Gastrocnemius medialis (tissue), 4 donors: Measurements from ENCODE around the gene SH2D3A. TPM values are rescaled to one million over a fixed set of nuclear protein-coding genes. Genes with fewer than 3 reads are reported as not detected.

ENCODE experiments used
- ATAC-seq, 2 donors: fragments of 150-250 bp; one replicate each; pipeline ENCODE4 v1.9.1; 2016
- DNase-seq, 2 donors: peaks; one replicate each; pipeline ENCODE4 v3.0.0-alpha.2; 2019
- H3K27ac ChIP-seq, 4 donors: fragments of 200-600 bp; sonication (generic); 1 replicate in 1 of 4; 2 replicates in 3 of 4; pipeline ENCODE4 v1.5.1; 2016 to 2018; ENCODE audit warnings: mild to moderate bottlenecking in 2 of 4, moderate library complexity in 1 of 4
- H3K27me3 ChIP-seq, 3 donors: fragments of 200-600 bp; sonication (generic) in 2 of 3; 1 replicate in 1 of 3; 2 replicates in 2 of 3; pipeline versions ENCODE4 v1.5.1 to v1.6.0; 2016 to 2019; ENCODE audit warnings: mild to moderate bottlenecking in 1 of 3, moderate library complexity in 1 of 3
- H3K36me3 ChIP-seq, 2 donors: fragments of 200-600 bp; sonication (generic) in 1 of 2; one replicate each; pipeline ENCODE4 v1.5.1; 2017 to 2018
- H3K4me1 ChIP-seq, 2 donors: fragments of 200-600 bp; sonication (generic) in 1 of 2; one replicate each; pipeline ENCODE4 v1.5.1; 2016 to 2017; ENCODE audit warnings: mild to moderate bottlenecking in 2 of 2
- H3K4me3 ChIP-seq, 4 donors: fragments of 200-600 bp; sonication (generic) in 3 of 4; 1 replicate in 1 of 4; 2 replicates in 3 of 4; pipeline ENCODE4 v1.5.1; 2016 to 2019; ENCODE audit warnings: mild to moderate bottlenecking in 2 of 4
- H3K9me3 ChIP-seq, 3 donors: fragments of 200-600 bp; sonication (generic) in 2 of 3; 1 replicate in 1 of 3; 2 replicates in 2 of 3; pipeline ENCODE4 v1.5.1; 2016 to 2019
- CTCF ChIP-seq, 5 experiments: fragments of 450-650 bp in 3 of 5; fragments of 200-600 bp in 2 of 5; sonication (generic) in 2 of 5; IDR thresholded peaks in 4 of 5; conservative IDR thresholded peaks in 1 of 5; 1 replicate in 4 of 5; 2 replicates in 1 of 5; pipeline ENCODE4 v1.5.1; 2016 to 2019; ENCODE audit warnings: antibody characterized with exemption in 5 of 5, mild to moderate bottlenecking in 3 of 5, moderate library complexity in 3 of 5
- POLR2A ChIP-seq, 2 donors: fragments of 450-650 bp; IDR thresholded peaks; one replicate each; pipeline ENCODE4 v1.6.1; 2017; ENCODE audit warnings: antibody characterized with exemption in 2 of 2, mild to moderate bottlenecking in 2 of 2, moderate library complexity in 2 of 2
- in situ Hi-C, 4 donors: fragments of 200-750 bp; cut with MboI; loops; one replicate each; pipeline versions ENCODE4 v1.15.0 to v1.8.0; 2017; ENCODE audit warnings: low sequenced_read_pairs in 4 of 4
- intact Hi-C: fragments of 100-400 bp; cut with DNase I; formaldehyde crosslinking; loops from one replicate; pipeline ENCODE4 v1.15.1; 2023; ENCODE audit warnings: low total_unique reads
- total RNA-seq, 4 donors: library from RNA; depleted of rRNA; stranded (reverse); fragments of >200 nt; gene quantifications; one replicate each; pipeline versions ENCODE4 v1.1.0 to v1.2.3, GENCODE V29; 2016

The SH2D3A gene
- total RNA-seq, 4 donors from 2014 or later: not detected

GRCh38 chr19:6811378-6811777 lies 44.1 kb upstream of the SH2D3A start:
- no peak for ATAC-seq
- DNase-seq: no peak
- H3K36me3 ChIP-seq: no peaks in the 10 kb centered on the region
- no peak overlapping the region for H3K27ac ChIP-seq
- H3K9me3 ChIP-seq: no peaks in the 10 kb centered on the region
- H3K4me3 ChIP-seq: no peak overlapping the region
- intact Hi-C loops (no loop called here), in situ Hi-C loops (no loop called here)
- H3K27me3 ChIP-seq: no peaks in the 10 kb centered on the region
- no peaks in the 10 kb centered on the region for H3K4me1 ChIP-seq
- TF ChIP-seq POLR2A (IDR thresholded peaks at IDR 0.05) (no peak), CTCF (IDR thresholded peaks at IDR 0.05 in 4 of 5, conservative IDR thresholded peaks at IDR 0.05 in 1 of 5) (no peak)

GRCh38 chr19:6809262-6809661 lies 42.0 kb upstream of the SH2D3A start:
- intact Hi-C loops: no loop called here
- Histone ChIP-seq H3K4me1 (no peaks in the 10 kb centered on the region), H3K27me3 (no peaks in the 10 kb centered on the region), H3K4me3 (no peak overlapping the region), H3K9me3 (no peaks in the 10 kb centered on the region), H3K27ac (no peak overlapping the region), H3K36me3 (no peaks in the 10 kb centered on the region)
- DNase-seq (no peak), ATAC-seq (no peak)
- in situ Hi-C loops: no loop called here
- no peak for TF ChIP-seq POLR2A (IDR thresholded peaks at IDR 0.05)
- no peak for TF ChIP-seq CTCF (IDR thresholded peaks at IDR 0.05 in 4 of 5, conservative IDR thresholded peaks at IDR 0.05 in 1 of 5)

GRCh38 chr19:6808494-6808893 lies 41.3 kb upstream of the SH2D3A start:
- DNase-seq (no peak), ATAC-seq (no peak)
- Histone ChIP-seq H3K27ac (no peak overlapping the region), H3K9me3 (no peaks in the 10 kb centered on the region), H3K36me3 (no peaks in the 10 kb centered on the region), H3K4me1 (no peaks in the 10 kb centered on the region), H3K4me3 (no peak overlapping the region), H3K27me3 (no peaks in the 10 kb centered on the region)
- in situ Hi-C loops (no loop called here), intact Hi-C loops (no loop called here)
- TF ChIP-seq CTCF (IDR thresholded peaks at IDR 0.05 in 4 of 5, conservative IDR thresholded peaks at IDR 0.05 in 1 of 5) (no peak), POLR2A (IDR thresholded peaks at IDR 0.05) (no peak)

- H3K9me3 ChIP-seq: no peaks in the 10 kb centered on the region
- ATAC-seq (no peak), DNase-seq (no peak)
- in situ Hi-C loops (no loop called here), intact Hi-C loops (no loop called here)
- H3K4me1 ChIP-seq: no peaks in the 10 kb centered on the region
- H3K36me3 ChIP-seq: no peaks in the 10 kb centered on the region
- no peak overlapping the region for H3K4me3 ChIP-seq
- no peak overlapping the region for H3K27ac ChIP-seq
- no peak for TF ChIP-seq CTCF (IDR thresholded peaks at IDR 0.05 in 4 of 5, conservative IDR thresholded peaks at IDR 0.05 in 1 of 5)
- no peak for TF ChIP-seq POLR2A (IDR thresholded peaks at IDR 0.05)
- peaks cover 0 to 7% (median 7%) of the 10 kb centered on the region in 3 donors for H3K27me3 ChIP-seq
Measured at GRCh38 chr19:6807291-6807690, 40.1 kb upstream of the SH2D3A start.

- TF ChIP-seq POLR2A (IDR thresholded peaks at IDR 0.05) (no peak), CTCF (IDR thresholded peaks at IDR 0.05 in 4 of 5, conservative IDR thresholded peaks at IDR 0.05 in 1 of 5) (no peak)
- Histone ChIP-seq H3K36me3 (no peaks in the 10 kb centered on the region), H3K9me3 (no peaks in the 10 kb centered on the region), H3K27me3 (peaks cover 0 to 9% (median 7%) of the 10 kb centered on the region in 3 donors), H3K4me3 (no peak overlapping the region), H3K4me1 (no peaks in the 10 kb centered on the region), H3K27ac (no peak overlapping the region)
- in situ Hi-C loops: no loop called here
- DNase-seq (no peak), ATAC-seq (no peak)
- intact Hi-C loops: no loop called here
Measured at GRCh38 chr19:6806488-6806887, 39.3 kb upstream of the SH2D3A start.
